Kidney epithelial cell (primary cell): ENCODE data around the gene RAB6A. TPM values are rescaled to one million over a fixed set of nuclear protein-coding genes. Genes with fewer than 3 reads are reported as not detected.
"Not testable (repeated sequence)": the region's sequence is repeated elsewhere in the genome, so short reads cannot be mapped to it uniquely, and the experiment has no call there.

ENCODE experiments used
- DNase-seq: peaks from one replicate; pipeline ENCODE4 v3.0.0-alpha.2; 2010; ENCODE audit warnings: low read depth
- H3K27me3 ChIP-seq: 2 replicates; pipeline ENCODE4 v1.6.0; 2011; ENCODE audit warnings: low read length; ENCODE audit not compliant: control insufficient read depth, insufficient read depth
- H3K36me3 ChIP-seq: 2 replicates; pipeline ENCODE4 v1.5.1; 2011; ENCODE audit warnings: low read length; ENCODE audit not compliant: control insufficient read depth, insufficient read depth
- H3K4me3 ChIP-seq: 2 replicates; pipeline ENCODE4 v1.5.1; 2011; ENCODE audit warnings: low read depth, mild to moderate bottlenecking, control low read depth, low read length
- total RNA-seq: library from RNA; depleted of rRNA; stranded (reverse); fragments of >200 nt; gene quantifications from 2 replicates; pipeline ENCODE4 v1.2.3, GENCODE V29; 2015
- TF ChIP-seq, protein P1 (sequence below): IDR thresholded peaks from 2 replicates; pipeline ENCODE4 v1.5.1; 2011; ENCODE audit warnings: mild to moderate bottlenecking, moderate library complexity, low read length, control low read depth, inconsistent platforms; ENCODE audit not compliant: insufficient read depth, poor library complexity, severe bottlenecking

RAB6A gene
- total RNA-seq, 1 donor from 2014 or later = 120 TPM

GRCh38 chr11:73710964-73711363 lies 49.9 kb downstream of the RAB6A start:
- TF ChIP-seq, protein P1, sequence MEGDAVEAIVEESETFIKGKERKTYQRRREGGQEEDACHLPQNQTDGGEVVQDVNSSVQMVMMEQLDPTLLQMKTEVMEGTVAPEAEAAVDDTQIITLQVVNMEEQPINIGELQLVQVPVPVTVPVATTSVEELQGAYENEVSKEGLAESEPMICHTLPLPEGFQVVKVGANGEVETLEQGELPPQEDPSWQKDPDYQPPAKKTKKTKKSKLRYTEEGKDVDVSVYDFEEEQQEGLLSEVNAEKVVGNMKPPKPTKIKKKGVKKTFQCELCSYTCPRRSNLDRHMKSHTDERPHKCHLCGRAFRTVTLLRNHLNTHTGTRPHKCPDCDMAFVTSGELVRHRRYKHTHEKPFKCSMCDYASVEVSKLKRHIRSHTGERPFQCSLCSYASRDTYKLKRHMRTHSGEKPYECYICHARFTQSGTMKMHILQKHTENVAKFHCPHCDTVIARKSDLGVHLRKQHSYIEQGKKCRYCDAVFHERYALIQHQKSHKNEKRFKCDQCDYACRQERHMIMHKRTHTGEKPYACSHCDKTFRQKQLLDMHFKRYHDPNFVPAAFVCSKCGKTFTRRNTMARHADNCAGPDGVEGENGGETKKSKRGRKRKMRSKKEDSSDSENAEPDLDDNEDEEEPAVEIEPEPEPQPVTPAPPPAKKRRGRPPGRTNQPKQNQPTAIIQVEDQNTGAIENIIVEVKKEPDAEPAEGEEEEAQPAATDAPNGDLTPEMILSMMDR = no peak
- Histone ChIP-seq H3K4me3 (no peak overlapping the region), H3K36me3 (no peaks in the 10 kb centered on the region), H3K27me3 (no peaks in the 10 kb centered on the region)
- DNase-seq = no peak

GRCh38 chr11:73705053-73705452 lies 55.8 kb downstream of the RAB6A start:
- H3K36me3 ChIP-seq = peaks cover 1% of the 10 kb centered on the region
- TF ChIP-seq, protein P1 = no peak
- DNase-seq = no peak

DNA sequence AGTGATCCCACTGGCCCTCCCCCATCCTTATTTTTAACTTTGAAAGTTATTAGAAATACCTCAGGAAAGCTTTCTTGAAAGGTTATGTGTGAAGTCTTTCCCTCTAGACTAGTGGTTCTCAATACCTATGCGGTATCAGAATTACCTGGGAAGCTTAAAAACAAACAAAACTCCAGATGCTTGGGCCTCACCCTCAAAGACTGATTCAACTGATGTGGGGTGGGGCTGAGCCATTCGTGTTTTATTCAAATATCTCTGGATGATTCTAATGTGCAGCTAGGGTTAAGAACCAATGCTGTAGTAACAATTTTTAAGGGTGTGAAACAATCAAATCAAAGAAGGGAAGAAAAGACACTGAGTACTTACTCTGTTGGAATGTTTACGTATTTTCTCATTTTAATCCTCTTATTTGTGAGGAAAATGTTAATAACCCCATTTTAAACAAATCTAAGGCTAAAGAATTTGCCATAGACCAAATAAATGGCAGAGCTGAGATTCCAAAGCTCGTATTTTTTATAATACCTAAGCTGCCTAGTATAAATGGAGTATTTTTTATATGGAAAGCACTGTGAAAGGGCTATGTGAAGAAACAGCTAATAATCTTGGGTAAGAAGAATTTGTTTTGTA lies 66.9 kb downstream of the RAB6A start:
- Histone ChIP-seq H3K36me3 (no peaks in the 10 kb centered on the region), H3K4me3 (no peak overlapping the region), H3K27me3 (no peaks in the 10 kb centered on the region)
- no peak for DNase-seq
- TF ChIP-seq, protein P1 = no peak

More at GRCh38 chr11:73705053-73705452, 55.8 kb downstream of the RAB6A start:
- no peak overlapping the region for H3K4me3 ChIP-seq
- H3K27me3 ChIP-seq = no peaks in the 10 kb centered on the region

DNA sequence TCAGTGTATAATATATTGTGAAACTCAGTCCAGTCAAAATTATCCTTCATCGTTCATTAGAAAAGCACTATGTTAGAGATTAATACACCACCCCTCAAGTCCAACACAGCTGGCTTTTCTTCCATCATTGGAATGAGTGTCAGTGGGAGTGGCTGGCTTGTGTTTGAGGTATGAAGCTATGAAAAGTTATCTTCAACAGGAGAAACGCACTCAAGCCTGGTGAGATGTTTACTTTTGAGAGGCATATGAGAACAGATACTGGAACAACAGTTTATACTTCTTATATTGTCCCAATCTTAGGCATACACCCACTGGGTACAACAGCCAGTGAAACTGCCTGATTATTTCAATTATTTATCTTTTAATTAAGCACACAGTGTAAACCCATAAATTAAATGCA lies 80.2 kb downstream of the RAB6A start:
- Histone ChIP-seq H3K36me3 (peaks cover 3% of the 10 kb centered on the region), H3K4me3 (no peak overlapping the region), H3K27me3 (no peaks in the 10 kb centered on the region)
- DNase-seq = no peak
- TF ChIP-seq, protein P1 = no peak

GRCh38 chr11:73676552-73676951 lies 84.3 kb downstream of the RAB6A start:
- not testable (repeated sequence) for DNase-seq, H3K4me3 ChIP-seq, H3K27me3 ChIP-seq, H3K36me3 ChIP-seq

- Histone ChIP-seq H3K36me3 (no peaks in the 10 kb centered on the region), H3K27me3 (no peaks in the 10 kb centered on the region), H3K4me3 (no peak overlapping the region)
- DNase-seq = no peak
- TF ChIP-seq, protein P1 = no peak
These were observed 89.2 kb downstream of the RAB6A start for GRCh38 chr11:73671701-73672100.
